Measurements from ENCODE around the gene MICAL3. TPM values are rescaled to one million over a fixed set of nuclear protein-coding genes. Genes with fewer than 3 reads are reported as not detected.

Gene MICAL3
- total RNA-seq, 4 donors from 2014 or later: 84.2 to 290 (median 151) TPM

- H3K4me3 ChIP-seq: no peak overlapping the region
- H3K36me3 ChIP-seq: no peaks in the 10 kb centered on the region
- no peaks in the 10 kb centered on the region for H3K27me3 ChIP-seq
- in situ Hi-C loops (cut with MboI; ENCODE audit: low pct_ligation_motif_present in 1 of 4, low pct_unique_long_range_greater_than_20kb in 1 of 4, low sequenced_read_pairs in 3 of 4) (no loop called here), intact Hi-C loops (cut with DNase I; ENCODE audit: low total_unique reads) (no loop called here)
- WGBS, 2 donors (ENCODE audit: low coverage in 1 of 2): 41 to 44% methylated on average over 2 of the region's 2 CpGs
- H3K4me1 ChIP-seq: peaks cover 29 to 77% (median 66%) of the 10 kb centered on the region in 4 donors
- TF ChIP-seq CTCF (IDR thresholded peaks at IDR 0.05) (no peak), EP300 (IDR thresholded peaks at IDR 0.05; ENCODE audit: low read depth) (no peak), POLR2A (IDR thresholded peaks at IDR 0.05) (no peak), POLR2AphosphoS5 (IDR thresholded peaks at IDR 0.05) (no peak)
- peak overlapping the region in 2 of 4 donors; percentile 28 to 30 for H3K27ac ChIP-seq
- no peaks in the 10 kb centered on the region for H3K9me3 ChIP-seq
- DNase-seq: no peak
These were observed 101.1 kb downstream of the MICAL3 start for GRCh38 chr22:17922925-17923903.

- DNase-seq: peak; percentile 53
- H3K4me1 ChIP-seq: peaks cover 28 to 86% (median 69%) of the 10 kb centered on the region in 4 donors
- no peak overlapping the region for H3K4me3 ChIP-seq
- TF ChIP-seq POLR2AphosphoS5 (IDR thresholded peaks at IDR 0.05): no peak
- no peak for TF ChIP-seq POLR2A (IDR thresholded peaks at IDR 0.05)
- no peak for TF ChIP-seq CTCF (IDR thresholded peaks at IDR 0.05)
- no peak for TF ChIP-seq EP300 (IDR thresholded peaks at IDR 0.05; ENCODE audit: low read depth)
- 49 to 86% methylated on average over 2 to 14 of the region's 14 CpGs for WGBS, 2 donors (ENCODE audit: low coverage in 1 of 2)
- no peaks in the 10 kb centered on the region for H3K9me3 ChIP-seq
- no peaks in the 10 kb centered on the region for H3K27me3 ChIP-seq
- intact Hi-C loops (cut with DNase I; ENCODE audit: low total_unique reads) (no loop called here), in situ Hi-C loops (cut with MboI; ENCODE audit: low pct_ligation_motif_present in 1 of 4, low pct_unique_long_range_greater_than_20kb in 1 of 4, low sequenced_read_pairs in 3 of 4) (no loop called here)
- peak overlapping the region; percentile 8 to 64 (median 29) for H3K27ac ChIP-seq
- no peaks in the 10 kb centered on the region for H3K36me3 ChIP-seq
These were observed 102.2 kb downstream of the MICAL3 start for GRCh38 chr22:17921871-17922821.

- no peaks in the 10 kb centered on the region for H3K9me3 ChIP-seq
- no peak for DNase-seq
- no peaks in the 10 kb centered on the region for H3K27me3 ChIP-seq
- H3K4me3 ChIP-seq: no peak overlapping the region
- intact Hi-C loops (cut with DNase I; ENCODE audit: low total_unique reads): no loop called here
- H3K27ac ChIP-seq: peak overlapping the region; percentile 64 to 74 (median 70)
- H3K36me3 ChIP-seq: no peaks in the 10 kb centered on the region
- peaks cover 23 to 84% (median 69%) of the 10 kb centered on the region in 4 donors for H3K4me1 ChIP-seq
- TF ChIP-seq EP300 (IDR thresholded peaks at IDR 0.05; ENCODE audit: low read depth) (no peak), CTCF (IDR thresholded peaks at IDR 0.05) (no peak), POLR2A (IDR thresholded peaks at IDR 0.05) (no peak), POLR2AphosphoS5 (IDR thresholded peaks at IDR 0.05) (no peak)
- WGBS, 2 donors (ENCODE audit: low coverage in 1 of 2): 67 to 92% methylated on average over 1 to 6 of the region's 6 CpGs
- in situ Hi-C loops (cut with MboI; ENCODE audit: low pct_ligation_motif_present in 1 of 4, low pct_unique_long_range_greater_than_20kb in 1 of 4, low sequenced_read_pairs in 3 of 4): no loop called here
These were observed 103.2 kb downstream of the MICAL3 start for GRCh38 chr22:17920992-17921650.
